ENCODE data around the gene ROMO1. TPM values are rescaled to one million over a fixed set of nuclear protein-coding genes. Genes with fewer than 3 reads are reported as not detected.

Gene ROMO1
- total and polyA plus RNA-seq, 7 donors: 133 to 379 (median 172) TPM

DNA sequence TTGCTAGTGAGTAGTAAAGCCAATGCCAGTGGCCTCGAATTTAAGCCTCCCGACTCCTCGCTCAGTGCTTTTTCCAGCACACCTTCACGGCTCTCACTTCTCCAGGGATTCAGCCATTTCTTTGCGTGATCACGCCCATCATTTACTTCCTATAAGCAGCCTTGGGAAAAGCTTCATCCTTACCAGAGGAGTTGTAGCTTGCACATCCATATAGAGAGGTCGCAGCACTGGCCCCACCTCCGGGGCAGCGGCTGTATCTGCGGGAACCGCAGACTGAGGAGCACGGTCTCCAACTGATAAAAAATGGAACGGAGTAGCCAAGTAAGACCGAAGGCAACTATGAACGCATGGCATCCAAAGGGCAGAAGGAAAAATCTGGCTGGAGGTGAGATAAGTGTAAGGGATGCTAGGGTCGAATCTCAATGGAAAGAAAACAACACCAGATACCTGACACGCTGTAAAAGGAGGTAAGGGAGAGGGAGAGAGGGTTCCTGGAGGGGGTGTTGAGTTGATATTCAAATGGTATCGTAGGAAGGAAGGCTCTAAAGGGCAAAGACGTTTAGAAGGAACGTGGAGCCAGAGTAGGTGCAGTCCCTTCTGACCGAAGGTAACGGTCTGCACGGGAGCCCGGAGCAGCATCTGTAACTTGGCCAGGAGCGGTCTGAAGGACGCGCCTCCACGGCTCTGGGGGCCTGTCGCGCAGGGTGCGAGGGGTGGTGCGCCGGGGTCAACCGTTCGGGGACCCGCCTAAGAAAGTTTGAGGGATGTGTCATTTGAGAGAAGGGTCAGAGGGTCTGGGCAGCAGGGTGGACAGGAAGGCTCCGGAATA, 693 bp upstream of the ROMO1 start:
- Histone ChIP-seq H3K9me3 (no peaks in the 10 kb centered on the region), H3K27me3 (ENCODE audit: insufficient read depth in 3 of 3, low read length in 2 of 3) (no peaks in the 10 kb centered on the region), H3K36me3 (ENCODE audit: insufficient read depth in 1 of 2, low read depth in 1 of 2) (peaks cover 8 to 65% of the 10 kb centered on the region in 2 donors), H3K4me3 (peak overlapping the region; percentile 94), H3K27ac (peak overlapping the region; percentile 95), H3K4me1 (peaks cover 33% of the 10 kb centered on the region)
- TF ChIP-seq, protein P1, sequence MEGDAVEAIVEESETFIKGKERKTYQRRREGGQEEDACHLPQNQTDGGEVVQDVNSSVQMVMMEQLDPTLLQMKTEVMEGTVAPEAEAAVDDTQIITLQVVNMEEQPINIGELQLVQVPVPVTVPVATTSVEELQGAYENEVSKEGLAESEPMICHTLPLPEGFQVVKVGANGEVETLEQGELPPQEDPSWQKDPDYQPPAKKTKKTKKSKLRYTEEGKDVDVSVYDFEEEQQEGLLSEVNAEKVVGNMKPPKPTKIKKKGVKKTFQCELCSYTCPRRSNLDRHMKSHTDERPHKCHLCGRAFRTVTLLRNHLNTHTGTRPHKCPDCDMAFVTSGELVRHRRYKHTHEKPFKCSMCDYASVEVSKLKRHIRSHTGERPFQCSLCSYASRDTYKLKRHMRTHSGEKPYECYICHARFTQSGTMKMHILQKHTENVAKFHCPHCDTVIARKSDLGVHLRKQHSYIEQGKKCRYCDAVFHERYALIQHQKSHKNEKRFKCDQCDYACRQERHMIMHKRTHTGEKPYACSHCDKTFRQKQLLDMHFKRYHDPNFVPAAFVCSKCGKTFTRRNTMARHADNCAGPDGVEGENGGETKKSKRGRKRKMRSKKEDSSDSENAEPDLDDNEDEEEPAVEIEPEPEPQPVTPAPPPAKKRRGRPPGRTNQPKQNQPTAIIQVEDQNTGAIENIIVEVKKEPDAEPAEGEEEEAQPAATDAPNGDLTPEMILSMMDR (IDR thresholded peaks at IDR 0.05): no peak
- WGBS, 3 donors: 5% methylated on average over 37 of the region's 37 CpGs
- DNase-seq: no peak
- peak; percentile 33 to 48 (median 44) for ATAC-seq
- intact Hi-C loops (cut with DNase I): loop anchor here in 1 of 2 donors (10.0 kb wide), 1 partner anchor 94 kb away; no protein-coding TSS in a partner anchor

- no peaks in the 10 kb centered on the region for H3K9me3 ChIP-seq
- peak overlapping the region; percentile 94 for H3K4me3 ChIP-seq
- TF ChIP-seq, protein P1 (IDR thresholded peaks at IDR 0.05): no peak
- H3K27me3 ChIP-seq (ENCODE audit: insufficient read depth in 3 of 3, low read length in 2 of 3): no peaks in the 10 kb centered on the region
- H3K4me1 ChIP-seq: peaks cover 37% of the 10 kb centered on the region
- no peak for DNase-seq
- peaks cover 6 to 65% of the 10 kb centered on the region in 2 donors for H3K36me3 ChIP-seq (ENCODE audit: insufficient read depth in 1 of 2, low read depth in 1 of 2)
- 19% methylated on average over 6 of the region's 6 CpGs for WGBS, 3 donors
- ATAC-seq: peak in 1 of 4 donors; percentile 0
- intact Hi-C loops (cut with DNase I): loop anchor here (5.0 to 10.0 kb wide), 2 partner anchors 37 to 95 kb away; no protein-coding TSS in a partner anchor
- peak overlapping the region; percentile 95 for H3K27ac ChIP-seq
Observed at GRCh38 chr20:35699957-35700624, 886 bp downstream of the ROMO1 start.

GRCh38 chr20:35700625-35701148, 1.5 kb downstream of the ROMO1 start:
- Histone ChIP-seq H3K27me3 (ENCODE audit: insufficient read depth in 3 of 3, low read length in 2 of 3) (no peaks in the 10 kb centered on the region), H3K4me1 (peaks cover 37% of the 10 kb centered on the region), H3K4me3 (peak overlapping the region; percentile 94), H3K27ac (peak overlapping the region; percentile 95), H3K9me3 (no peaks in the 10 kb centered on the region), H3K36me3 (ENCODE audit: insufficient read depth in 1 of 2, low read depth in 1 of 2) (peaks cover 6 to 65% of the 10 kb centered on the region in 2 donors)
- DNase-seq (no peak), ATAC-seq (peak in 2 of 4 donors; percentile 19 to 25)
- TF ChIP-seq, protein P1 (IDR thresholded peaks at IDR 0.05): no peak
- WGBS, 3 donors: 54 to 79% (median 57%) methylated on average over 7 of the region's 7 CpGs
- intact Hi-C loops (cut with DNase I): loop anchor here in 1 of 2 donors (5.0 kb wide), 1 partner anchor 37 kb away; no protein-coding TSS in a partner anchor

DNA sequence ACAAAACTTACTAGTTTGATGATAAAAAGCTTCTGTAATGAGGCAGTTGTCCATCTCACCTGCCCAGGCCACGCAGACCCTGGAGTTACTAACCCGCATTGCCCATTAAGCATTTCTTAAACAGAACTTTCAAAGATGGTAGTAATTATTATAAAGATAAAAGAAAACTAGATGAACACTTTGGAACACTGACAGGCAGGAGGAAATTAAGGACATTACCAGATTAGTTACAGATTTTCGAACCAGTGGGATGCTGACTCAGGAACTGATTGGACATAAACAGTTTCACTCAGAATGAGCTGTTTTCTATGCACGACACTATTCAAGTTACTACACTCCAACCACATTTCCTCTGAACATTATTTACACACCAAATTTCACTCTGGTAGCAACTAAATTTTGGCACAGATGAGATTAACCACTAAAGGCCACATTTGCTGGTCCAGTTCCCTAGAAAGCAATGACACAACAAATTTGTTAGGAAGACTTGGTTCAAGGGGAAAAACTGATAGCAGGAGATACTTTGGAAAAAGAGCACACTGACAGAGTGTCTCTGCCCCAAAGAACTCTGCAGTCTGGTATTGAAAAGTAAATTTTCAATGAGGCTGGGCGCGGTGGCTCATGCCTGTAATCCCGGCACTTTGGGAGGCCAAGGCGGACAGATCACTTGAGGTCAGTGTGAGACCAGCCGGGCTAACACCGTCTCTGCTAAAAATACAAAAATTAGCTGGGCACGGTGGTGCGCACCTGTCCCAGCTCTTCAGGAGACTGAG, 3.0 kb downstream of the ROMO1 start:
- Histone ChIP-seq H3K4me1 (peaks cover 37% of the 10 kb centered on the region), H3K27me3 (ENCODE audit: insufficient read depth in 3 of 3, low read length in 2 of 3) (no peaks in the 10 kb centered on the region), H3K9me3 (no peaks in the 10 kb centered on the region), H3K4me3 (no peak overlapping the region), H3K36me3 (ENCODE audit: insufficient read depth in 1 of 2, low read depth in 1 of 2) (peaks cover 6 to 68% of the 10 kb centered on the region in 2 donors), H3K27ac (peak overlapping the region; percentile 24)
- ATAC-seq (no peak), DNase-seq (no peak)
- TF ChIP-seq, protein P1 (IDR thresholded peaks at IDR 0.05): no peak
- intact Hi-C loops (cut with DNase I): loop anchor here in 1 of 2 donors (5.0 kb wide), 1 partner anchor 35 kb away; no protein-coding TSS in a partner anchor
- WGBS, 3 donors: 42 to 62% (median 48%) methylated on average over 12 of the region's 12 CpGs
